Loucy (cell line): ENCODE results near the gene RARRES2.

Experiments
- EZH2phosphoT487 ChIP-seq: fragments of 200-600 bp; IDR thresholded peaks from 2 replicates; pipeline ENCODE4 v1.6.1; 2018; ENCODE audit warnings: antibody characterized with exemption, mild to moderate bottlenecking, moderate library complexity, borderline replicate concordance
- TF ChIP-seq, protein P1 (sequence below): fragments of 200-600 bp; sonication (generic); conservative IDR thresholded peaks from 2 replicates; pipeline ENCODE4 v1.5.1; 2014; ENCODE audit warnings: mild to moderate bottlenecking, antibody characterized with exemption, low read length

DNA sequence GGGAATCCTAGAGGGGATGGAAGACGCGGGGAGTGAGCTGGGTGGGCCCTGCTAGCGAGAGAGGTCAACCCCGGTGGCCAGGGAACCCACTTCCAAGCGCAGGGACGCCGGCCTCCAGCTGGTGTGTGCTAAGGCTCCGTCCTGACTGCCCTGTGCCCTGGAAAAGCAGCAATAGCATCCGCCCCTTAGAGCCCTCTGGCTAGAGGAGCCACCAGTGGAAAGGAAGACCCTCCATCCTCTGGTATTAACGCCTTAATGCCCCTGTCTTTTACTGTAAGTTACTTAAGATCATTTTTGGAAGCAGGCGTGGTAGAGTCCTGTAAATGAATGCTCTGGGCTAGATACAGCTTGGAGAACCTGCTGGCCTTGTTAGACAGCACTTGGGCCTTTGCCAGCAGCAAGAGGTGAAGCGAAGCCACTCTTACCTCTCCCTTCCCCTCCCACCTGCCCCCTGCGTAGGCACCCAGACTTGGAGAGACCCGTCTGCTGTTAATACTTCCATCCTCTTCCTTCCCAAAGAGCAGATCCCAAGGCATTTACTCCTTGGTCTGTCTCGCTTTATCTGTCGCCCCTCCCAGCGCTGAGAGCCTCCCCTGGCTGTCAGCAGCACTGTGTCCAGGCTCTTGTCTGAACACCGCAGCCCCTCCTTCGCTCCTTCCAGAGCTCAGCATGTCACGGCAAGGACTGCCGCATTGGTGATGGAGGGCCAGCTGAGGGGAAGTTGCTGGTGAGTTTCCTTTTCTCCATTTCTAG lies 31.8 kb upstream of the RARRES2 start:
- TF ChIP-seq, protein P1, sequence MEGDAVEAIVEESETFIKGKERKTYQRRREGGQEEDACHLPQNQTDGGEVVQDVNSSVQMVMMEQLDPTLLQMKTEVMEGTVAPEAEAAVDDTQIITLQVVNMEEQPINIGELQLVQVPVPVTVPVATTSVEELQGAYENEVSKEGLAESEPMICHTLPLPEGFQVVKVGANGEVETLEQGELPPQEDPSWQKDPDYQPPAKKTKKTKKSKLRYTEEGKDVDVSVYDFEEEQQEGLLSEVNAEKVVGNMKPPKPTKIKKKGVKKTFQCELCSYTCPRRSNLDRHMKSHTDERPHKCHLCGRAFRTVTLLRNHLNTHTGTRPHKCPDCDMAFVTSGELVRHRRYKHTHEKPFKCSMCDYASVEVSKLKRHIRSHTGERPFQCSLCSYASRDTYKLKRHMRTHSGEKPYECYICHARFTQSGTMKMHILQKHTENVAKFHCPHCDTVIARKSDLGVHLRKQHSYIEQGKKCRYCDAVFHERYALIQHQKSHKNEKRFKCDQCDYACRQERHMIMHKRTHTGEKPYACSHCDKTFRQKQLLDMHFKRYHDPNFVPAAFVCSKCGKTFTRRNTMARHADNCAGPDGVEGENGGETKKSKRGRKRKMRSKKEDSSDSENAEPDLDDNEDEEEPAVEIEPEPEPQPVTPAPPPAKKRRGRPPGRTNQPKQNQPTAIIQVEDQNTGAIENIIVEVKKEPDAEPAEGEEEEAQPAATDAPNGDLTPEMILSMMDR: no peak
- TF ChIP-seq EZH2phosphoT487: no peak
